Calu3 (cell line): ENCODE data around the gene CLIC2. TPM values are rescaled to one million over a fixed set of nuclear protein-coding genes. Genes with fewer than 3 reads are reported as not detected.
"Not testable (repeated sequence)": the region's sequence is repeated elsewhere in the genome, so short reads cannot be mapped to it uniquely, and the experiment has no call there.

Experiments
- BruUV-seq: library from RNA; stranded (reverse); fragments of 400-500 nt; replicated peaks from 2 replicates; lab custom pipeline; 2021; lab: Mats Ljungman, UMichigan
- CTCF ChIA-PET: fragments of 300-600 bp; sonication (Branson Sonifier 250); formaldehyde crosslinking; loops from one replicate; lab custom pipeline; 2022; ENCODE audit warnings: antibody characterized with exemption; lab: Charles Lee
- DNase-seq: peaks from one replicate; pipeline ENCODE4 v3.0.0; 2022
- H3K27ac Mint-ChIP-seq: one replicate; pipeline ENCODE4 v1.8.0; 2022; ENCODE audit warnings: mixed read lengths; ENCODE audit not compliant: unreplicated experiment
- H3K27me3 Mint-ChIP-seq: one replicate; pipeline ENCODE4 v1.8.0; 2022; ENCODE audit warnings: mixed read lengths; ENCODE audit not compliant: unreplicated experiment
- H3K36me3 Mint-ChIP-seq: one replicate; pipeline ENCODE4 v1.8.0; 2022; ENCODE audit warnings: mild to moderate bottlenecking, moderate library complexity, mixed read lengths; ENCODE audit not compliant: insufficient read depth, unreplicated experiment
- H3K4me1 Mint-ChIP-seq: one replicate; pipeline ENCODE4 v1.8.0; 2022; ENCODE audit warnings: mild to moderate bottlenecking, low read depth, mixed read lengths; ENCODE audit not compliant: unreplicated experiment
- H3K4me3 Mint-ChIP-seq: one replicate; pipeline ENCODE4 v1.8.0; 2022; ENCODE audit warnings: mild to moderate bottlenecking, low read depth, moderate library complexity, mixed read lengths; ENCODE audit not compliant: unreplicated experiment
- H3K9me3 Mint-ChIP-seq: one replicate; pipeline ENCODE4 v1.8.0; 2022; ENCODE audit warnings: low read depth, mixed read lengths; ENCODE audit not compliant: unreplicated experiment
- intact Hi-C: fragments of 100-400 bp; cut with micrococcal nuclease; formaldehyde crosslinking; loops from one replicate; pipeline ENCODE4 v1.10.0; 2022; ENCODE audit not compliant: unreplicated experiment
- total RNA-seq: library from RNA; stranded (reverse); gene quantifications from 2 replicates; pipeline ENCODE4 v1.2.3, GENCODE V29; 2022
- TF ChIP-seq, protein P1 (sequence below): fragments of 200-600 bp; IDR thresholded peaks from one replicate; pipeline ENCODE4 v1.8.0; 2022; ENCODE audit warnings: antibody characterized with exemption; ENCODE audit not compliant: unreplicated experiment

Gene CLIC2
- total RNA-seq, 1 experiment from 2014 or later = 0.26 TPM

DNA sequence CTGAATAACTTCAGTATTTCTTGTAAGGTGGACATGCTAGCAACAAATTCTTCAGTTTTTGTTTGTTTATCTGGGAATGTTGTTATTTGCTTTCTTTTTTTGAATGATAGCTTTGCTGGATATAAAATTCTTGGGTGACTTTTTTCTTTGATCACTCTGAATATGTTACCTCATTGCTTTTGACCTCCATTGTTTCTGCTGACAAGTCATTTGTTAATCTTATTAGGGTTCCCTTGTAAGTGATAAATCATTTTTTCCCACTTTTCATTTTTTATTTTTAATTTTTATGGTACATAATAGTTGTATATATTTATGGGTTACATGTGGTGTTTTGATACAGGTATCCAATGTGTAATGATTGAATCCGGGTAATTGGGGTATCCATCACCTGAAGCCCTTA, 63.4 kb downstream of the CLIC2 start:
- Mint-ChIP-seq H3K36me3 (no peaks in the 10 kb centered on the region), H3K27ac (no peak overlapping the region), H3K4me3 (no peak overlapping the region), H3K4me1 (no peaks in the 10 kb centered on the region), H3K27me3 (no peaks in the 10 kb centered on the region), H3K9me3 (peaks cover 3% of the 10 kb centered on the region)
- intact Hi-C loops = no loop called here
- TF ChIP-seq, protein P1, sequence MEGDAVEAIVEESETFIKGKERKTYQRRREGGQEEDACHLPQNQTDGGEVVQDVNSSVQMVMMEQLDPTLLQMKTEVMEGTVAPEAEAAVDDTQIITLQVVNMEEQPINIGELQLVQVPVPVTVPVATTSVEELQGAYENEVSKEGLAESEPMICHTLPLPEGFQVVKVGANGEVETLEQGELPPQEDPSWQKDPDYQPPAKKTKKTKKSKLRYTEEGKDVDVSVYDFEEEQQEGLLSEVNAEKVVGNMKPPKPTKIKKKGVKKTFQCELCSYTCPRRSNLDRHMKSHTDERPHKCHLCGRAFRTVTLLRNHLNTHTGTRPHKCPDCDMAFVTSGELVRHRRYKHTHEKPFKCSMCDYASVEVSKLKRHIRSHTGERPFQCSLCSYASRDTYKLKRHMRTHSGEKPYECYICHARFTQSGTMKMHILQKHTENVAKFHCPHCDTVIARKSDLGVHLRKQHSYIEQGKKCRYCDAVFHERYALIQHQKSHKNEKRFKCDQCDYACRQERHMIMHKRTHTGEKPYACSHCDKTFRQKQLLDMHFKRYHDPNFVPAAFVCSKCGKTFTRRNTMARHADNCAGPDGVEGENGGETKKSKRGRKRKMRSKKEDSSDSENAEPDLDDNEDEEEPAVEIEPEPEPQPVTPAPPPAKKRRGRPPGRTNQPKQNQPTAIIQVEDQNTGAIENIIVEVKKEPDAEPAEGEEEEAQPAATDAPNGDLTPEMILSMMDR = no peak
- BruUV-seq = no TSS peak
- DNase-seq = no peak
- CTCF ChIA-PET = no interaction called here

- DNase-seq, H3K27ac Mint-ChIP-seq, H3K9me3 Mint-ChIP-seq, H3K4me1 Mint-ChIP-seq, BruUV-seq, intact Hi-C loops, H3K4me3 Mint-ChIP-seq, CTCF ChIA-PET, H3K36me3 Mint-ChIP-seq: not testable (repeated sequence)
- H3K27me3 Mint-ChIP-seq = peaks cover 21% of the 10 kb centered on the region
Observed at GRCh38 chrX:155267995-155268394, 66.4 kb downstream of the CLIC2 start.

DNA sequence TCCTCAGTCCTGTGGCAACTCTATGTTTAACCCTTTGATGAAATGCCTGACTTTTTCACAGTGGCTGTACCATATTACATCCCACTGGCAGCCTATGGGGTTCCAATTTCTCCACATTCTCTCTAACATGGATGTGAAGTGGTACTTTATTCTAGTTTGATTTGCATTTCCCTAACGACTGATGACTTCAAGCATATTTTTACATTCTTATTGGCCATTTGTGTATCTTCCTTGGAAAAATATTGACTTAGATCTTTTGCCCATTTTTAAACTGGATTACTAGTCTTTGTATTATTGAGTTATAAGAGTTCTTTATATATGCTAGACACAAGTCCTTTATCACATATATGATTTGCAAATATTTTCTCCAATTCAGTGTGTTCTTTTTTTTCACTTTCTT, 68.0 kb downstream of the CLIC2 start:
- no peak for DNase-seq
- Mint-ChIP-seq H3K27ac (no peak overlapping the region), H3K9me3 (peaks cover 2% of the 10 kb centered on the region), H3K4me1 (no peaks in the 10 kb centered on the region), H3K4me3 (no peak overlapping the region), H3K36me3 (no peaks in the 10 kb centered on the region), H3K27me3 (peaks cover 28% of the 10 kb centered on the region)
- BruUV-seq = no TSS peak
- intact Hi-C loops = no loop called here
- TF ChIP-seq, protein P1 = no peak
- CTCF ChIA-PET = no interaction called here

GRCh38 chrX:155263854-155264628, 70.4 kb downstream of the CLIC2 start, which contains the start of gene RAB39B:
Gene RAB39B, minus strand, starts transcription at chrX:155264491. Its CDS starts 203 bp downstream, at chrX:155264288.
- DNase-seq = peak; percentile 52
- CTCF ChIA-PET = no interaction called here
- peak within 1 kb of the TSS; percentile 44 for H3K4me3 Mint-ChIP-seq
- intact Hi-C loops = no loop called here
- H3K9me3 Mint-ChIP-seq = no peaks in the 10 kb centered on the region
- H3K4me1 Mint-ChIP-seq = no peaks in the 10 kb centered on the region
- peaks cover 28% of the 10 kb centered on the region for H3K27me3 Mint-ChIP-seq
- BruUV-seq = no TSS peak
- no peak within 1 kb of the TSS for H3K27ac Mint-ChIP-seq
- no peaks in the 10 kb centered on the region for H3K36me3 Mint-ChIP-seq
- TF ChIP-seq, protein P1 = no peak
